Raji (cell line): Measurements from ENCODE around the gene PDK3.

Experiments
- POLR2A ChIP-seq: IDR thresholded peaks from 2 replicates; pipeline ENCODE4 v1.6.1; 2011; ENCODE audit warnings: low read depth, low read length, control low read depth; ENCODE audit not compliant: insufficient read depth

The PDK3 gene

DNA sequence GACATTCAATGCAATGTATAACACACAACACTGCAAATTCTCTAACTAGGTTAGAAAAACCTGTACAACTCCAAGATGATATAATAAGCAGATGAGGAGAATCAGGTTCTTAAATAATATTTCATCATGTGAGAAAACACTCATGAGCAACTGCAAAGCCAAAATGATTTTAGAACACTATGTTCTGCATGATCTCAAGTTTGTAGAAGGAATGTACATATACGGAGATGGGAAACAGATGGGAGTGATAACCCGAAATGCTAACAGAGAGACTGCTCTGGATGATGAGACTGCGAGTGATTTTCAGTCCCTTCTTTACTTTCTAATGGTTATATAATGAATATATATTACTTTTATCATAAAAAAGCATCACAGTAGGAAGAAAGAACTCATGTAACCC lies 101.2 kb downstream of the PDK3 start:
- no peak for TF ChIP-seq POLR2A

GRCh38 chrX:24567169-24567568 lies 102.1 kb downstream of the PDK3 start:
- no peak for TF ChIP-seq POLR2A

DNA sequence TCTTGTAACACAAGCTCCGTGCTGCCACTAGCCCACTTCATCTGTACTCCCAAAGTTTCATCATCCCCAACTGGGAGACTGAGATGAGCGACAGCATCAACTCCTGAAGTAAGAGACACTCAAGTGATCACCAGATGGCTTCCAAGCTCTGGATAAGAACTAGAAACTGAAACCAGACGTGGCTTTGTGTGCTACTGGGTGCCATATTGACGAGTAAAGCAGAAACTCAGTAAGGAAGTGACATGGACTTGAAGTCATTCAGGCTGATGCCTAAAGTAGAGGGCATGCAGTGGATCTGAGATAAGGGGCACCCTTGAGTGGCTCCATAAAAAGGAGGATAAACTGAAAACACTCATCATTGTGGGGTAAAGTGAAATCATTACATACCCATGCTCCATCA lies 109.7 kb downstream of the PDK3 start:
- no peak for TF ChIP-seq POLR2A

GRCh38 chrX:24575496-24575895 lies 110.4 kb downstream of the PDK3 start:
- no peak for TF ChIP-seq POLR2A

DNA sequence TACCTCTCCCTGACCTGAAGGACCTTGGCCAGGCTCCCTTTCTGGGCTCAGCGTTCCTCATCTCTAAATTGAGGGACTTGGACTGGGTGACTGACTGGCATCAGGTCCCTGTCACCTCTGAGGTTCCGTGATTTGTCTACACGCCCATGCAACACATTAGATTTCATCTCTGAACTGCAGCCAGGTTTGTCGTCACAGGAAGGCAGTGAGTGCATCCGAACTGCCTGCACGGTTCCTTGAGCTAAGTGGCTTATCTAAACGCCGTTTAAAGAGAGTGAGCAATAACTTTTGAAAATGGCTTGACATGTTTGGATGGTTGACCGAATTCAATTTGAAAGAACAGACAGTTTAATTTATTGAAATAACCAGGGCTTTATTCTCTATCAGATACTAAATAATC lies 112.0 kb downstream of the PDK3 start:
- no peak for TF ChIP-seq POLR2A
